H1 (cell line): Measurements from ENCODE around the gene TNP2. TPM values are rescaled to one million over a fixed set of nuclear protein-coding genes. Genes with fewer than 3 reads are reported as not detected.

Experiments used
- CTCF ChIA-PET: fragments of 300-600 bp; sonication (Branson Sonifier 250); formaldehyde crosslinking; loops from one replicate; lab custom pipeline; 2021; ENCODE audit not compliant: partially characterized antibody; lab: Charles Lee
- POLR2A ChIA-PET: fragments of 300-600 bp; sonication (Branson Sonifier 250); formaldehyde crosslinking; loops from one replicate; lab custom pipeline; 2021; ENCODE audit warnings: inconsistent platforms; ENCODE audit not compliant: partially characterized antibody; lab: Charles Lee
- DNase-seq, 2 experiments: peaks; one replicate each; pipeline versions ENCODE4 v3.0.0 to v3.0.0-alpha.2; 2010 to 2022; ENCODE audit warnings: low spot score in 2 of 2, low read depth in 1 of 2, mixed read lengths in 1 of 2
- FAIRE-seq: peaks from 2 replicates; lab custom pipeline; 2011; peaks lifted over from hg19 to GRCh38; lab: Jason Lieb, UNC
- H2AFZ ChIP-seq: 2 replicates; pipeline ENCODE4 v1.8.1; 2012; ENCODE audit warnings: low read length, inconsistent platforms
- H2AK5ac ChIP-seq: 2 replicates; pipeline ENCODE4 v1.6.1; 2013; ENCODE audit warnings: low read depth, low read length
- H2BK120ac ChIP-seq: replicated peaks from 2 replicates; pipeline ENCODE3; 2013; ENCODE audit warnings: low read depth, low read length, inconsistent platforms
- H2BK12ac ChIP-seq: 2 replicates; pipeline ENCODE4 v1.6.1; 2013; ENCODE audit warnings: low read depth, low read length
- H2BK15ac ChIP-seq: 2 replicates; pipeline ENCODE4 v1.6.1; 2013; ENCODE audit warnings: low read length
- H2BK20ac ChIP-seq: 2 replicates; pipeline ENCODE4 v1.6.1; 2013; ENCODE audit warnings: low read length
- H2BK5ac ChIP-seq: 2 replicates; pipeline ENCODE4 v1.6.1; 2013; ENCODE audit warnings: low read depth, low read length
- H3K14ac ChIP-seq: 2 replicates; pipeline ENCODE4 v1.6.1; 2013; ENCODE audit warnings: inconsistent platforms; ENCODE audit not compliant: insufficient read length
- H3K18ac ChIP-seq: 2 replicates; pipeline ENCODE4 v1.6.1; 2013; ENCODE audit warnings: low read length; ENCODE audit errors: extremely low read depth
- H3K23ac ChIP-seq: 2 replicates; pipeline ENCODE4 v1.6.1; 2013; ENCODE audit warnings: inconsistent platforms; ENCODE audit not compliant: insufficient read length
- H3K23me2 ChIP-seq: 2 replicates; pipeline ENCODE4 v1.6.1; 2013; ENCODE audit warnings: low read depth, low read length
- H3K27ac ChIP-seq: 2 replicates; pipeline ENCODE4 v1.6.1; 2011; ENCODE audit warnings: low read depth, low read length, inconsistent platforms
- H3K27me3 ChIP-seq, 4 experiments: replicated peaks in 1 of 4; 1 replicate in 1 of 4; 2 replicates in 3 of 4; pipeline versions ENCODE4 v1.6.1 to v1.8.1; 2011 to 2013; ENCODE audit warnings: low read length in 3 of 4, mild to moderate bottlenecking in 3 of 4, inconsistent platforms in 2 of 4, mixed read lengths in 2 of 4, moderate library complexity in 1 of 4; ENCODE audit not compliant: control insufficient read depth in 3 of 4, insufficient read depth in 3 of 4; ENCODE audit errors: extremely low read depth in 1 of 4
- H3K36me3 ChIP-seq, 4 experiments: 2 replicates each; pipeline versions ENCODE4 v1.6.1 to v1.8.1; 2011 to 2013; ENCODE audit warnings: mild to moderate bottlenecking in 4 of 4, low read length in 3 of 4, moderate library complexity in 2 of 4, control low read depth in 1 of 4, inconsistent platforms in 1 of 4; ENCODE audit not compliant: insufficient read depth in 4 of 4, control insufficient read depth in 2 of 4
- H3K4ac ChIP-seq: replicated peaks from 2 replicates; pipeline ENCODE3; 2013; ENCODE audit warnings: low read length, low read depth, mixed read lengths, inconsistent platforms; ENCODE audit not compliant: insufficient read length
- H3K4me1 ChIP-seq, 4 experiments: replicated peaks in 1 of 4; 1 replicate in 1 of 4; 2 replicates in 3 of 4; pipeline versions ENCODE4 v1.6.1 to v1.8.1; 2011 to 2013; ENCODE audit warnings: low read length in 3 of 4, inconsistent platforms in 2 of 4, mixed read lengths in 1 of 4; ENCODE audit not compliant: insufficient read depth in 4 of 4, control insufficient read depth in 3 of 4
- H3K4me2 ChIP-seq, 2 experiments: 2 replicates each; pipeline versions ENCODE4 v1.6.1 to v1.8.1; 2011 to 2013; ENCODE audit warnings: low read depth in 2 of 2, low read length in 2 of 2, control low read depth in 1 of 2, inconsistent platforms in 1 of 2, mild to moderate bottlenecking in 1 of 2; ENCODE audit not compliant: insufficient read depth in 1 of 2
- H3K4me3 ChIP-seq, 4 experiments: fragments of 200-600, 300-600 bp in 1 of 4; sonication (generic), shearing (Covaris generic), sonication (Bioruptor Twin) in 1 of 4; 2 replicates each; pipeline versions ENCODE4 v1.5.1 to v1.8.1; 2011 to 2016; ENCODE audit warnings: low read length in 4 of 4, low read depth in 3 of 4, control low read depth in 2 of 4, inconsistent platforms in 2 of 4, mild to moderate bottlenecking in 2 of 4, mixed read lengths in 1 of 4, moderate library complexity in 1 of 4; ENCODE audit not compliant: insufficient read depth in 2 of 4; ENCODE audit errors: extremely low read depth in 1 of 4
- H3K56ac ChIP-seq: replicated peaks from 2 replicates; pipeline ENCODE3; 2013; ENCODE audit warnings: low read depth, mild to moderate bottlenecking, mixed read lengths, low read length, inconsistent platforms; ENCODE audit not compliant: insufficient read length
- H3K79me1 ChIP-seq: 2 replicates; pipeline ENCODE4 v1.6.1; 2013; ENCODE audit warnings: low read depth, low read length, control low read depth
- H3K79me2 ChIP-seq, 2 experiments: 2 replicates each; pipeline versions ENCODE4 v1.6.1 to v1.8.1; 2012 to 2013; ENCODE audit warnings: low read length in 2 of 2, mild to moderate bottlenecking in 2 of 2, inconsistent platforms in 1 of 2; ENCODE audit not compliant: insufficient read depth in 2 of 2, control insufficient read depth in 1 of 2
- H3K9ac ChIP-seq, 4 experiments: replicated peaks in 1 of 4; 1 replicate in 1 of 4; 2 replicates in 3 of 4; pipeline versions ENCODE4 v1.6.1 to v1.8.1; 2011 to 2013; ENCODE audit warnings: low read depth in 3 of 4, low read length in 3 of 4, control low read depth in 2 of 4, mild to moderate bottlenecking in 2 of 4, moderate library complexity in 2 of 4, inconsistent platforms in 1 of 4; ENCODE audit errors: extremely low read depth in 1 of 4
- H3K9me3 ChIP-seq, 2 experiments: 2 replicates each; pipeline versions ENCODE4 v1.6.1 to v1.8.1; 2012 to 2013; ENCODE audit warnings: mild to moderate bottlenecking in 2 of 2, moderate library complexity in 2 of 2, control low read depth in 1 of 2, inconsistent platforms in 1 of 2, low read depth in 1 of 2, low read length in 1 of 2, mixed read lengths in 1 of 2; ENCODE audit not compliant: insufficient read depth in 2 of 2
- H4K20me1 ChIP-seq, 2 experiments: replicated peaks in 1 of 2; 2 replicates each; pipeline versions ENCODE3 to v1.8.1; 2011 to 2013; ENCODE audit warnings: inconsistent platforms in 2 of 2, low read length in 2 of 2, mild to moderate bottlenecking in 1 of 2; ENCODE audit not compliant: insufficient read depth in 2 of 2, control insufficient read depth in 1 of 2
- H4K5ac ChIP-seq: 2 replicates; pipeline ENCODE4 v1.6.1; 2013; ENCODE audit warnings: low read length, low read depth, mixed read lengths, inconsistent platforms; ENCODE audit not compliant: insufficient read length
- H4K8ac ChIP-seq: 2 replicates; pipeline ENCODE4 v1.8.0; 2013; ENCODE audit warnings: mild to moderate bottlenecking, moderate library complexity, low read length, inconsistent platforms; ENCODE audit not compliant: insufficient read depth; ENCODE audit errors: extremely low read depth
- H4K91ac ChIP-seq: replicated peaks from 2 replicates; pipeline ENCODE3; 2013; ENCODE audit warnings: low read length, mixed read lengths, inconsistent platforms; ENCODE audit not compliant: insufficient read length
- CBX8 ChIP-seq: fragments of 300-800, 300-1000 bp; sonication (generic); IDR thresholded peaks from 2 replicates; pipeline ENCODE4 v1.7.1; 2016; ENCODE audit warnings: low read depth, low read length, borderline replicate concordance
- CHD2 ChIP-seq: IDR thresholded peaks from 2 replicates; pipeline ENCODE4 v1.6.1; 2012; ENCODE audit warnings: low read length, improper control_type of control experiment
- CREB1 ChIP-seq: IDR thresholded peaks from 2 replicates; pipeline ENCODE4 v1.6.1; 2012; ENCODE audit warnings: inconsistent platforms
- EZH2 ChIP-seq: fragments of 200-600 bp; sonication (generic); IDR thresholded peaks from 2 replicates; pipeline ENCODE4 v1.7.1; 2012; ENCODE audit warnings: low read depth, mild to moderate bottlenecking, moderate library complexity, low read length, inconsistent platforms; ENCODE audit not compliant: severe bottlenecking
- GABPA ChIP-seq: IDR thresholded peaks from 2 replicates; pipeline ENCODE4 v1.6.1; 2011; ENCODE audit warnings: mild to moderate bottlenecking, low read length, moderate library complexity, borderline replicate concordance; ENCODE audit not compliant: insufficient read depth
- GTF2F1 ChIP-seq: IDR thresholded peaks from 2 replicates; pipeline ENCODE4 v1.6.1; 2012; ENCODE audit warnings: low read depth, low read length, improper control_type of control experiment, borderline replicate concordance
- JUND ChIP-seq: IDR thresholded peaks from 2 replicates; pipeline ENCODE4 v1.6.1; 2011; ENCODE audit warnings: mild to moderate bottlenecking, improper control_type of control experiment, low read length
- MAFK ChIP-seq: IDR thresholded peaks from 2 replicates; pipeline ENCODE4 v1.6.1; 2012; ENCODE audit warnings: low read depth, mild to moderate bottlenecking, improper control_type of control experiment, low read length
- SP4 ChIP-seq: IDR thresholded peaks from 2 replicates; pipeline ENCODE4 v1.6.1; 2012; ENCODE audit warnings: low read length, inconsistent platforms
- WGBS, 2 experiments: shearing (Covaris generic) in 1 of 2; methylation state at CpG; one replicate each; pipeline versions ENCODE4 v1.1.6 to v1.1.7; 2013 to 2015; ENCODE audit warnings: low lambda C conversion rate in 2 of 2, mixed read lengths in 2 of 2, inconsistent platforms in 1 of 2, low coverage in 1 of 2, missing lambda C conversion rate in 1 of 2; ENCODE audit not compliant: insufficient replicate concordance in 2 of 2, insufficient coverage in 1 of 2, insufficient read length in 1 of 2; ENCODE audit errors: extremely low coverage in 1 of 2, missing lambda C conversion rate in 1 of 2; 5-methylcytosine and 5-hydroxymethylcytosine counted together
- polyA plus RNA-seq, 7 experiments: library from polyadenylated mRNA; depleted of rRNA in 3 of 7; stranded (reverse) in 5 of 7; unstranded in 2 of 7; fragments of >200 nt in 5 of 7; fragments of 200-250 nt in 2 of 7; gene quantifications; 1 replicate in 5 of 7; 2 replicates in 1 of 7; 4 replicates in 1 of 7; pipeline versions ENCODE4 v1.2.1 to v1.2.3, GENCODE V29; 2011 to 2013; ENCODE audit warnings: missing spikeins in 2 of 7, mixed read lengths in 2 of 7
- total RNA-seq: library from RNA; stranded (reverse); fragmentation: NEBNext Ultra II Directional; extraction: Animal tissue kit (Norgen Biotek cat#: 25700); gene quantifications from 2 replicates; pipeline ENCODE4 v1.2.1, GENCODE V29; 2021

Gene TNP2
- total and polyA plus RNA-seq, 2 of the 8 experiments (the other 6 are each of a cell fraction or from before 2014, with no cell fraction given), result not detected

- 77% methylated on average over 4 of the region's 4 CpGs; no CpG with 5 or more reads in 1 of the 2 experiments for WGBS, 2 experiments
- Histone ChIP-seq H3K4me3 (no peak overlapping the region), H4K91ac (no peak overlapping the region), H3K36me3 (no peaks in the 10 kb centered on the region), H3K4ac (no peak overlapping the region), H2BK20ac (0 out of 2 replicates have a peak overlapping the region, but pooled peaks have one; percentile 11), H3K4me2 (no peak overlapping the region), H3K23me2 (no peaks in the 10 kb centered on the region), H3K23ac (no peak overlapping the region), H4K8ac (no peak overlapping the region), H3K27me3 (no peaks in the 10 kb centered on the region), H4K5ac (no peak overlapping the region), H2BK15ac (no peak overlapping the region; the same call in 1 of the 2 replicates), H3K4me1 (peaks cover 5 to 9% (median 7%) of the 10 kb centered on the region in 4 experiments), H3K9me3 (no peaks in the 10 kb centered on the region), H3K18ac (no peak overlapping the region), H3K14ac (no peak overlapping the region), H3K79me1 (no peaks in the 10 kb centered on the region), H2BK120ac (no peak overlapping the region), H3K56ac (no peak overlapping the region), H4K20me1 (no peaks in the 10 kb centered on the region), H3K9ac (no peak overlapping the region), H2AK5ac (no peak overlapping the region), H2BK12ac (no peak overlapping the region), H3K79me2 (no peaks in the 10 kb centered on the region), H3K27ac (no peak overlapping the region), H2AFZ (no peak overlapping the region), H2BK5ac (no peak overlapping the region)
- ChIA-PET CTCF (interaction anchor here (0.8 to 1.2 kb wide), 3 partner anchors 24 to 55 kb away, joined by 3 to 5 read pairs (median 3); no protein-coding TSS in a partner anchor), POLR2A (interaction anchor here (3.4 kb wide), 1 partner anchor 46 kb away, joined by 12 read pairs; the partner anchor contains the start of gene SOCS1)
- DNase-seq (no peak), FAIRE-seq (no peak)
- TF ChIP-seq EZH2 (no peak), GTF2F1 (no peak), MAFK (no peak), GABPA (no peak), CHD2 (no peak), CBX8 (no peak), SP4 (no peak), CREB1 (no peak), JUND (no peak)
Observed at GRCh38 chr16:11301645-11302501, 32.7 kb upstream of the TNP2 start.
